ENCODE results near the gene PDCD10.

GRCh38 chr3:167739190-167739810 lies 4.6 kb upstream of the PDCD10 start:
- TF ChIP-seq, protein P1, sequence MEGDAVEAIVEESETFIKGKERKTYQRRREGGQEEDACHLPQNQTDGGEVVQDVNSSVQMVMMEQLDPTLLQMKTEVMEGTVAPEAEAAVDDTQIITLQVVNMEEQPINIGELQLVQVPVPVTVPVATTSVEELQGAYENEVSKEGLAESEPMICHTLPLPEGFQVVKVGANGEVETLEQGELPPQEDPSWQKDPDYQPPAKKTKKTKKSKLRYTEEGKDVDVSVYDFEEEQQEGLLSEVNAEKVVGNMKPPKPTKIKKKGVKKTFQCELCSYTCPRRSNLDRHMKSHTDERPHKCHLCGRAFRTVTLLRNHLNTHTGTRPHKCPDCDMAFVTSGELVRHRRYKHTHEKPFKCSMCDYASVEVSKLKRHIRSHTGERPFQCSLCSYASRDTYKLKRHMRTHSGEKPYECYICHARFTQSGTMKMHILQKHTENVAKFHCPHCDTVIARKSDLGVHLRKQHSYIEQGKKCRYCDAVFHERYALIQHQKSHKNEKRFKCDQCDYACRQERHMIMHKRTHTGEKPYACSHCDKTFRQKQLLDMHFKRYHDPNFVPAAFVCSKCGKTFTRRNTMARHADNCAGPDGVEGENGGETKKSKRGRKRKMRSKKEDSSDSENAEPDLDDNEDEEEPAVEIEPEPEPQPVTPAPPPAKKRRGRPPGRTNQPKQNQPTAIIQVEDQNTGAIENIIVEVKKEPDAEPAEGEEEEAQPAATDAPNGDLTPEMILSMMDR (IDR thresholded peaks at IDR 0.05), result no peak
- TF ChIP-seq POLR2A (IDR thresholded peaks at IDR 0.05), result no peak
